RWPE1 (cell line): ENCODE results near the gene MSRB3.
"Not testable (repeated sequence)": the region's sequence is repeated elsewhere in the genome, so short reads cannot be mapped to it uniquely, and the experiment has no call there.

Experiments used
- CTCF ChIA-PET: fragments of 350-600 bp; sonication (Branson Sonifier 250); formaldehyde crosslinking; extraction: SDS; loops from one replicate; lab custom pipeline; 2021; lab: Yijun Ruan, JAX
- POLR2A ChIA-PET: fragments of 400-600 bp; formaldehyde crosslinking; extraction: SDS; loops from one replicate; lab custom pipeline; 2020; ENCODE audit warnings: antibody characterized with exemption; ENCODE audit not compliant: low non-redundant PET; lab: Yijun Ruan, JAX
- DNase-seq: peaks from one replicate; pipeline ENCODE4 v3.0.0; 2012; ENCODE audit warnings: low spot score
- H3K27ac ChIP-seq: fragments of 450-650 bp; 2 replicates; pipeline ENCODE4 v1.5.1; 2017
- CTCF ChIP-seq: fragments of 450-650 bp; conservative IDR thresholded peaks from 2 replicates; pipeline ENCODE4 v1.5.1; 2017; ENCODE audit warnings: low read depth, mild to moderate bottlenecking

The MSRB3 gene

GRCh38 chr12:65306366-65307168, 28.1 kb downstream of the MSRB3 start:
- H3K27ac ChIP-seq = peak overlapping the region; percentile 76
- TF ChIP-seq CTCF = peak; percentile 79
- peak; percentile 48 for DNase-seq
- POLR2A ChIA-PET = no interaction called here
- CTCF ChIA-PET = interaction anchor here (0.6 to 1.0 kb wide), 13 partner anchors 12 to 1391 kb away, joined by 3 to 12 read pairs (median 3); partner anchors contain the start of gene LEMD3

- DNase-seq = no peak
- POLR2A ChIA-PET = no interaction called here
- CTCF ChIA-PET = interaction anchor here (0.7 to 1.0 kb wide), 4 partner anchors 16 to 1390 kb away, joined by 3 to 7 read pairs (median 3); no protein-coding TSS in a partner anchor
- TF ChIP-seq CTCF = no peak
- peak overlapping the region; percentile 76 for H3K27ac ChIP-seq
These were observed 28.7 kb downstream of the MSRB3 start for GRCh38 chr12:65307169-65307501.

GRCh38 chr12:65308006-65308405, 29.5 kb downstream of the MSRB3 start:
- CTCF ChIA-PET = no interaction called here
- H3K27ac ChIP-seq = no peak overlapping the region
- no peak for TF ChIP-seq CTCF
- DNase-seq = no peak
- POLR2A ChIA-PET = no interaction called here

- TF ChIP-seq CTCF = no peak
- CTCF ChIA-PET = interaction anchor here (0.6 to 1.2 kb wide), 2 partner anchors 779 to 951 kb away, joined by 3 to 4 read pairs; no protein-coding TSS in a partner anchor
- POLR2A ChIA-PET = no interaction called here
These were observed 30.2 kb downstream of the MSRB3 start for GRCh38 chr12:65308601-65309071.

GRCh38 chr12:65311260-65311659, 32.8 kb downstream of the MSRB3 start:
- DNase-seq = no peak
- CTCF ChIA-PET = interaction anchor here (1.0 kb wide), 1 partner anchor 567 kb away, joined by 3 read pairs; no protein-coding TSS in a partner anchor
- no peak for TF ChIP-seq CTCF
- H3K27ac ChIP-seq = no peak overlapping the region
- POLR2A ChIA-PET = no interaction called here

More at GRCh38 chr12:65308601-65309071, 30.2 kb downstream of the MSRB3 start:
- H3K27ac ChIP-seq = no peak overlapping the region; the same call in 1 of the 2 replicates
- no peak for DNase-seq

GRCh38 chr12:65313719-65314317, 35.3 kb downstream of the MSRB3 start:
- ChIA-PET CTCF (interaction anchor here (0.7 to 1.1 kb wide), 4 partner anchors 9 to 723 kb away, joined by 3 to 4 read pairs (median 4); no protein-coding TSS in a partner anchor), POLR2A (no interaction called here)
- TF ChIP-seq CTCF = peak; percentile 72
- DNase-seq = peak; percentile 16
- no peak overlapping the region for H3K27ac ChIP-seq

GRCh38 chr12:65315238-65315637, 36.8 kb downstream of the MSRB3 start:
- CTCF ChIA-PET, H3K27ac ChIP-seq, DNase-seq, POLR2A ChIA-PET: not testable (repeated sequence)
